Pancreas (tissue), 10 donors: ENCODE data around the gene INO80B. TPM values are rescaled to one million over a fixed set of nuclear protein-coding genes. Genes with fewer than 3 reads are reported as not detected.

Experiments
- ATAC-seq, 4 donors: fragments of 200-7000 bp; cut with Tn5 transposase; one replicate each; pipeline versions ENCODE4 v1.8.0 to v1.9.1; 2020; ENCODE audit warnings: mild to moderate bottlenecking in 4 of 4, moderate library complexity in 4 of 4
- DNase-seq, 6 donors: peaks; one replicate each; pipeline ENCODE4 v3.0.0-alpha.2; 2020
- FAIRE-seq: peaks from 2 replicates; lab custom pipeline; 2012; peaks lifted over from hg19 to GRCh38; lab: Jason Lieb, UNC
- H3K27ac ChIP-seq, 4 donors: fragments of 200-600 bp; sonication (generic); 1 replicate in 3 of 4; 2 replicates in 1 of 4; pipeline versions ENCODE4 v1.5.0 to v1.8.0; 2020
- H3K27me3 ChIP-seq, 4 donors: fragments of 200-600 bp; one replicate each; pipeline ENCODE4 v1.8.0; 2021
- H3K36me3 ChIP-seq, 3 donors: fragments of 200-600 bp; sonication (generic) in 1 of 3; one replicate each; pipeline versions ENCODE4 v1.5.0 to v1.8.0; 2020 to 2021
- H3K4me1 ChIP-seq, 3 donors: fragments of 200-600 bp; one replicate each; pipeline ENCODE4 v1.8.0; 2021
- H3K4me3 ChIP-seq, 4 donors: fragments of 200-600 bp; sonication (generic) in 2 of 4; one replicate each; pipeline versions ENCODE4 v1.5.0 to v1.8.0; 2020 to 2021
- H3K9me3 ChIP-seq, 4 donors: fragments of 200-600 bp; one replicate each; pipeline ENCODE4 v1.8.0; 2021
- CTCF ChIP-seq, 4 donors: fragments of 200-600 bp; sonication (generic) in 3 of 4; IDR thresholded peaks; one replicate each; pipeline versions ENCODE4 v1.5.0 to v1.8.0; 2021; ENCODE audit warnings: antibody characterized with exemption in 4 of 4
- WGBS, 2 donors: extraction: QIAGEN DNeasy Blood & Tissue Kit; methylation state at CpG; one replicate each; pipeline ENCODE4 v1.1.7; 2013; 5-methylcytosine and 5-hydroxymethylcytosine counted together
- intact Hi-C, 3 donors: fragments of 100-400 bp; cut with DNase I; formaldehyde crosslinking; loops; one replicate each; pipeline versions ENCODE4 v1.11.1 to v1.14.2; 2022
- polyA plus RNA-seq, 2 donors: library from polyadenylated mRNA; stranded (reverse); fragments of 200-250 nt; gene quantifications; one replicate each; pipeline ENCODE4 v1.2.3, GENCODE V29; 2013
- total RNA-seq, 6 donors: library from RNA; stranded (reverse); fragmentation: NEBNext Ultra II Directional in 4 of 6; extraction: Animal tissue kit (Norgen Biotek cat#: 25700) in 4 of 6; gene quantifications; one replicate each; pipeline versions ENCODE4 v1.2.1 to v1.2.4, GENCODE V29; 2021 to 2023
- donor health status: healthy with polysubstance abuse.
- donor health status: DM: no; HTN: no; CAD: no; lungs with moderate emphysema.
- donor health status: DM: no; HTN: no; CAD: no.
- donor health status: control.
- donor health status: control.
- donor health status: Bipolar disorder and iron deficiency.
- donor health status: DM: yes; HTN: yes; CAD: no.
- donor health status: DM: no; HTN: no; CAD: no.
- donor health status: DM: no; HTN: no; CAD: no.
- donor health status: DM: yes; HTN: yes; CAD: no.

Gene INO80B
- total and polyA plus RNA-seq, 8 donors = 17.1 to 68.7 (median 29.4) TPM

GRCh38 chr2:74471332-74472065, 16.6 kb downstream of the INO80B start:
- Histone ChIP-seq H3K4me1 (peaks cover 5 to 16% (median 7%) of the 10 kb centered on the region in 3 donors), H3K9me3 (no peaks in the 10 kb centered on the region), H3K36me3 (peaks cover 0 to 4% (median 0%) of the 10 kb centered on the region in 3 donors), H3K4me3 (peak overlapping the region; percentile 53 to 69 (median 62)), H3K27ac (peak overlapping the region; percentile 86 to 92 (median 87)), H3K27me3 (no peaks in the 10 kb centered on the region)
- ATAC-seq (no peak), DNase-seq (no peak), FAIRE-seq (no peak)
- 42 to 48% methylated on average over 16 of the region's 16 CpGs for whole genome bisulfite sequencing, 2 donors
- no peak for TF ChIP-seq CTCF (IDR thresholded peaks at IDR 0.05)
- intact Hi-C loops = no loop called here

GRCh38 chr2:74472086-74472944, 17.4 kb downstream of the INO80B start, which contains the start of gene MRPL53:
Gene MRPL53 (minus strand): TSS chr2:74472680. CDS start chr2:74472660, 20 bp downstream.
- H3K4me1 ChIP-seq = peaks cover 5 to 16% (median 7%) of the 10 kb centered on the region in 3 donors
- intact Hi-C loops = no loop called here
- H3K27ac ChIP-seq = peak within 1 kb of the TSS; percentile 86 to 92 (median 87)
- DNase-seq (peak; percentile 91 to 98 (median 94)), ATAC-seq (peak; percentile 96 to 98 (median 96)), FAIRE-seq (no peak)
- no peaks in the 10 kb centered on the region for H3K9me3 ChIP-seq
- H3K27me3 ChIP-seq = no peaks in the 10 kb centered on the region
- H3K4me3 ChIP-seq = peak within 1 kb of the TSS; percentile 53 to 69 (median 62)
- no peak for TF ChIP-seq CTCF (IDR thresholded peaks at IDR 0.05)
- H3K36me3 ChIP-seq = peaks cover 0 to 4% (median 0%) of the 10 kb centered on the region in 3 donors
- WGBS, 2 donors = 0 to 1% methylated on average over 66 of the region's 66 CpGs

- FAIRE-seq (no peak), ATAC-seq (peak; percentile 7 to 19 (median 14))
Observed at GRCh38 chr2:74472945-74473258, 18.0 kb downstream of the INO80B start.

GRCh38 chr2:74474481-74474880, 19.6 kb downstream of the INO80B start:
- no peak overlapping the region for H3K4me3 ChIP-seq
- TF ChIP-seq CTCF (IDR thresholded peaks at IDR 0.05) = no peak
- no peaks in the 10 kb centered on the region for H3K9me3 ChIP-seq
- H3K27ac ChIP-seq = no peak overlapping the region
- FAIRE-seq = no peak
- intact Hi-C loops = no loop called here
- peaks cover 5 to 16% (median 7%) of the 10 kb centered on the region in 3 donors for H3K4me1 ChIP-seq
- peaks cover 0 to 4% (median 0%) of the 10 kb centered on the region in 3 donors for H3K36me3 ChIP-seq
- no peaks in the 10 kb centered on the region for H3K27me3 ChIP-seq
- no peak for DNase-seq
- 90 to 97% methylated on average over 6 of the region's 6 CpGs for WGBS, 2 donors
- no peak for ATAC-seq

More at GRCh38 chr2:74472945-74473258, 18.0 kb downstream of the INO80B start:
- Histone ChIP-seq H3K4me3 (peak overlapping the region; percentile 53 to 69 (median 62)), H3K9me3 (no peaks in the 10 kb centered on the region), H3K27ac (peak overlapping the region; percentile 86 to 92 (median 87)), H3K27me3 (no peaks in the 10 kb centered on the region), H3K36me3 (peaks cover 0 to 4% (median 0%) of the 10 kb centered on the region in 3 donors), H3K4me1 (peaks cover 5 to 16% (median 7%) of the 10 kb centered on the region in 3 donors)
- no peak for DNase-seq
- intact Hi-C loops = no loop called here
- 2 to 3% methylated on average over 7 of the region's 7 CpGs for WGBS, 2 donors
- no peak for TF ChIP-seq CTCF (IDR thresholded peaks at IDR 0.05)
